ENCODE data around the gene IPO7.
"Not testable (repeated sequence)": the region's sequence is repeated elsewhere in the genome, so short reads cannot be mapped to it uniquely, and the experiment has no call there.

The IPO7 gene
- total RNA-seq: 93.2 to 119 (median 102) reads per million in 4 donors

DNA sequence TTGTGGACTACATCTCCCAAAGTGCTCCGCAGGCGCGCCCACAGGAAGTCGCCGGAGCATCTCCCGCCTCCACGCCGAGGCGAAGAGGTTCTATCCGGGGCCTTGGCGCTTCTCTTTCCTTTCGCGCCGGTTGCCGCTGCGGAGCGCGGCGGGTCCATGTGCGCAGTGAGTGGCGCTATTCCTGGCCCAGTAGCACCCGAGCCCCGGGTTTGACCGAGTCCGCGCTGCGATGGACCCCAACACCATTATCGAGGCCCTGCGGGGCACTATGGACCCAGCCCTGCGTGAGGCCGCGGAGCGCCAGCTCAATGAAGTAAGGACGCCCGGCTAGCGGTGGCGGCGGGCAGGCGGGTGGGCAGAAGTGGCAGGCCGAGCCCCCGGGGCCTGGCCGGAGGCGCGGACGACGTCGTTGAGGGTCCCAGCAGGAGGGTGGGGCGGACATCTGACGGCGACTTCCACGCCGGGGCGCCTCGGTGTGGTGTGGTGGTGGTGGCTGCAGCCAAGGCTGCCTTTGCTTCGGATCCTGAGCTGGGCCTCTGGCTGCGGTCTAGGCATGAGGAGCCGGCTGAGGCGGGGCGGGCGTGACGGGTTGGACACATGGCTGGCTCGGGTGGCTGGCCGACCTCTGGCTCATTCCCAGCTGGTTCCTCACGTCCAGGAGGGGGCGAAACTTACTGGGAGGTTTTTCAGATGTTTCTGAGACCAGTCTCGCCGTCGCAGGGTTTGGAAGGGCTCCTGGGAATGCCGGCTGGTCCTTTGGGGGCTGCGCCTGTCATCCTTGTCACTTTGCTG, at the start of gene IPO7:
Gene IPO7 (plus strand): TSS at position 118 of the 792 bp plus-strand sequence. CDS start 112 bp downstream, at position 230.
- DNase-seq: peak; percentile 65 to 90 (median 78)

DNA sequence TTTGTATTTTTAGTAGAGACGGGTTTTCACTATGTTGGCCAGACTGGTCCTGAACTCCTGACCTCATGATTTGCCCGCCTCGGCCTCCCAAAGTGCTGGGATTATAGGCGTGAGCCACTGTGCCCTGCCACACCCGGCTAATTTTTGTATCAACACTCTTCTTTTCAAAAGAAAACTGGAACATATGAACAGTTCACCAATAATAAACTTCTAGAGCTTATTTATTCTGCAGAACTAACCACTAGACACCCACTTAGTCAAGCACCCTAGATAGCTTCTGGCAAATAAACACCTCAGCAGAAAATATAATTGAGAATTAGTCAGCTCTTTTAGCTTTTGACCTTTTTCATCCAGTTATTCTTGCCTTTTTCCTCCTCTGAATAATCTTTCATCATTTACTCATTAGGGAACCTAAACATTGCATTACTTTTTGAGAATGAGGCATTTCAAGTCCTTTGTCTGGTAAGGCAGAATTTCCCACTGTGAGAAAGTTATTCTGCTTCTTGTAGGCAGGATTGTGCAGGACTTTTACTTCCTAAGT, 42.7 kb upstream of the IPO7 start:
- DNase-seq: no peak

DNA sequence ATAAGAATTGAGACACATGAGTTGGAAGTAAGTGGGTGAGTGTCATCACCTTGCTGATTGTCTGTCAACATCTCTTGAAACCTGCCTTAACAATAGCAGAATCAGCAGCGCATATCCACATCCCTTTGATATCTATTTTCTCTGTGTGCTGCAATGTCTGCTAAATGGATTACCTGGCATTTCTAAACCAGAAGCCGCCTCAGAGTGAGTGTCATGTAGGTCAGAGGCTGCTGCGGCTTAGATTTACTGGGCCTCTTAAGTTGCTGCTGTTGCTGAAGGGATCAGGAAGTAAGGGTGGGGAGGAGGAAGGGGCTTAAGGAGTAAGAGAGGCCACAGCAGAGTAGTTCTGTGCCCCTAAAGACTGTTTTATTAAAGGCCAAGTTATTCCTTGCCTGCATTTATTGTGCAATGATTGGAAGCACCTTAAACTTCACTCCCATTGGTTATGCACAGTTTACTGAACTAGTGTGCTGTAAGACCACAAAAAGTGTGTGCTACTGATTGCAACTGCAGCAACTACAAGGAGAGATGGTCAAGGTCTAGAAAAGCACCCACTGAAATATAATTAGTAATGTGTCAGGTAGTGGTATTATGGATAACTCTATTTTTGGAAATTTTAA, 40.3 kb upstream of the IPO7 start:
- DNase-seq: no peak

DNA sequence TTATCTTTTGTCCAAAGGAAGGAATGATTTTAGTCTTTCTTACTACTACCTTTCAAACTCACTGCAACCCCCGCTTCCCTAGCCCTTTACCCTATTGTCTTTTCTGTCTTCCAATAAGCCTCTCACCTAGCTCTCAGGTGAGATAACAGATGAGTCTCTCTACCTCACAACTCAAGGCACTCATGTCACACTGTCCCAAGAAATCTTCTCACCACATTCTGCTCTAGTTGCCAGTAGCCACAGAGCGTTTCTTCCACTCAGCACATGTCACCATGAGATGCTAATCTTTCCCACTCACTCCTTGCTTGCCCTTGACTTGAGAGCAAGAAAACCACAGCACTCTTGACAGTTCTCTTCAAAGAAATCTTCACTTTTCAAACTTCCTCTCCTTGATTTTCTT, 37.4 kb upstream of the IPO7 start:
- DNase-seq: peak in 1 of 5 donors; percentile 10

DNA sequence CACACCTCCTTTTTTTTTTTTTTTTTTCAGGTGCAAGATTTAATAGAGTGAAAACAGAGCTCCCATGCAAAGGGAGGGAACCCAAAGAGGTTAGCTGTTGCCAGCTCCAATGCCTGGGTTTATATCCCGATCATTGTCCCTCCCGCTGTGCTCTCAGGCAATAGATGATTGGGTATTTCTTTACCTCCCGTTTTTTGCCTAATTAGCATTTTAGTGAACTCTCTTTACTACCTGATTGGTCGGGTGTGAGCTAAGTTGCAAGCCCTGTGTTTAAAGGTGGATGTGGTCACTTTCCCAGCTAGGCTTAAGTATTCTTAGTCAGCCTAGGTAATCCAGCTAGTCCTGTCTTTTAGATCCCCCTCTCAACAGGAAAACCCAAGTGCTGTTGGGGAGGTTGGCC, 36.7 kb upstream of the IPO7 start:
- not testable (repeated sequence) for DNase-seq

DNA sequence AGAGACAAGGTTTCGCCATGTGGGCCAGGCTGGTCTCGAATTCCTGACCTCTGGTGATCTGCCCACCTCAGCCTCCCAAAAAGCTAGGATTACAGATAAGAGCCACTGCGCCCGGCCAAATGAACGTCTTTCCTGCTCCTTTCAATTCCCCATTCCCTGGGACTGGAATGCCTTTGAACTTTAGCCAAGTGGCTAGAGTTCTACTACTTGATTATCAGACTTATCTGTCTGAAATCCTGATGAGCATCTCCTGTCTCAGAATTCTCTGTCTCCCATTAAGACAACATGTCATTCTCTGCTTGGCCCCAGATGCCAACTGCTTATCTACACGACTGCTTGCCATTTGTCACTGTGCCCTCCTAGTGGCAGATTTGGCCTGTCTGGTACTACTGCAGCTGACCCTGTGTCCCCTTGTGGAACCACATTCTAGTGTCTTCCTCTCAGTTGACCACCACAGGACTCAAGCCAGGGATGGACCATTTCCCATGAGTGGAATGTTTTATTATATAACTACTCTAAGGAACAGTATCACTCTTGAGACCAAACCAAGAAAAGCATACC, 33.1 kb upstream of the IPO7 start:
- no peak for DNase-seq

DNA sequence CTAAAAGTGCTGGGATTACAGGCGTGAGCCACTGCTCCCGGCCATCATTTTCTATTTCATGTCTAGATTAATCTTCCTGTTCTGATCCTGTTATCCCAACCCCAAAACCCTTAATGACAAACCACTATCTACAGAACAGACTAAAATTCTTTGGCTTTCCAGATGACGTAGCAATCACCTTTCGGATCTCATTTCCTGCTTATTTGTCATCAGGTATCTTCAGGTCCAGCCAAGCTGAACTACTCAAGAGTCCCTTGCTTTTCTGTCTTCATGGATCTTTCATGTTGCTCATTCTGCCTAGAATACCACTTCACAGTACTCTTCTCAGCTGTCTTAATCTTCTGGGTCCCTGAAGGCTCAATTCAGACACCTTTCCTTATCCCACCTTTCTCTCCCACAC, 27.4 kb upstream of the IPO7 start:
- DNase-seq: no peak

DNA sequence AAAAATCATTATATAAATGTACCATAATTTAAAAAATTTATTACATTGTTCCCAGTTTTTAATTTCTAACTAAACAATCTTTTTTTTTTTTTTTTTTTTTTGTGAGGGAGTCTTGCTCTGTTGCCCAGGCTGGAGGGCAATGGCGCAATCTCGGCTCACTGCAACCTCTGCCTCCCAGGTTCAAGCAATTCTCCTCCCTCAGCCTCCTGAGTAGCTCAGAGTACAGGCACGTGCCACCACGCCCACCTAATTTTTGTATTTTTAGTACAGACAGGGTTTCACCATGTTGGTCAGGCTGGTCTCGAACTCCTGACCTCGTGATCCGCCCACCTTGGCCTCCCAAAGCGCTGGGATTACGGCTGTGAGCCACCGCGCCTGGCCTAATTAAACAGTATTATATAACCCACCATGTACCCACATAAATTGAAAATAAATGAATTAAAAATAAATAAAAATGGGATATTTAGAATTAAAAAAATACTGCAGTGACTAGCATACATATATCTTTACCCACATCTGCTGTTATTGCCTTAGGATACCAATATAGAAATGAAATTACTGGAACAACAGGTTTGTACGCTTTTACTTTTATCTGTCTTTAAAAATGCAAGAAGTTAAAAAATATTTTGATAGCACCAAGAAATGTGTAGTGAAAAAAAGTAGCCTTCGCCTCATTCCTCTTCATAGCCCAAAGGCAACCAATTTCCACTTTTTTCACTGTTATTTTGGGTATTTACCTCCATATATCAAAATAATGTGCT, 23.4 kb upstream of the IPO7 start:
- not testable (repeated sequence) for DNase-seq

DNA sequence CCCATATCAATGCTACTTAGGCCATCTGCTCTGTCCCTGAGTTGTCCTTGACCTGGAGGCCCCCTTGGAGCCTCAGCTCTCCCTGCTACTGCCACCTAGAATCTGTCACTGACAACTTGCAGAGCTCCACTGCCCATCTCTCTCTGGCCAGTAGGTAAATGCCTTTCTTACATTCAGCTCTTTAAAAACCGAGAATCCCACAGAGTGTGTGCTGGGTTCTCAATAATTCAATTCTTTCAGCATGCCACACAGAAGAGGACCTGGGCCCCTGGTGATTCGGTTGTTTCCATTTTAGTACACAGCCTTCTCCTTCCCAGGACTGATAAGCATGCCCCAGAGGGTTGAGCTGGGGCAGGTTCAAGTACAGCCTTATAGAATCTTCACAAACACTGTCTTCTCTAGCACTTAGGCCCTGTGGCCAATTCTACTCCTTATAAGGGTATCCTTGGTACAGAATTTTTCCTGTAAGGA, 22.0 kb upstream of the IPO7 start:
- no peak for DNase-seq

DNA sequence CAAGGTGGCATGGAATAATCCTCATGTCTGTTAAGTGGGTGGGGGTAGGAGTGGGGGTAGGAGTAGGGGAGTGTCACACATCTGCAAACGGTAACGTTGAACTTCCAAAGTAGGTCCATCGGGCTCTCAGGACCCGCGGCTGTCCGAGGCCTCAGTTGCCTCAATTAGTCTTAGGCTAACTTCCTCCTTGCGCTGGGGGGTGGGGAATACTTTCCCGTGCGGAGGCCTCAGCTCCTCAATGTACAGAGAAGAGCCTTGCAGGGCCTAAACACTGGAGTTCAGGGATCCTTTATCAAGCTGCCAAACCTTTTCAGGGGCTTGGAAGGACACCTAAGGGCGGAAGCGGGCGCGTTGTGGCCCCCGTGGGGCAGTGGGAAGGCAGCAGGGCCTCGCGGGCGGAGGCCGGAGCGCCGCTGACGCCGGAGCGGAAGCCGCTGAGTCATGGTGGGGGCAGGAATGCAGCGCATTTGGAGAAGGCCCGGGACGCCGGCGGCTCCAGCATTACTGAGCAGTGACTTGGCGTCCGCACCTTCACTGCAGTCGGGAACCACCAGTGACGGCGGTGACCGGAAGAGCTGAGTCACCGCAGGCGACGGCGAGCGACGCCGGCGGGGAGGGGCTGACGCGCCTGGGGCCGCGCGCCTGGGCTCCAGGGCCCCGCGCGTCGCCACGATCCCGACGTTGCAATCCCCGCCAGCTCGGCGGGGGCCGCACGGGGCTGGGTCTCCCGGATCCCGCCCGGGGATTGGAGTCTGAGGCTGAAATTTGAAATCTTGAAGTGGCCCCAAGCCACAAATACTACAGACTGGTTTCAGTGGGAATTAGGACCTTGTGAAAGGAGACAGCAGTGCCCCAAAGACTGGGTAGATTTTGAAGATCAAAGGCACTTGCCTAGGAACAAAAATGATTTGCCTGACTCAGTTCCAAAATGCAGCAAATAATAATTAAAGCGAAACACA, 20.2 kb upstream of the IPO7 start:
- DNase-seq: peak; percentile 61 to 92 (median 68)

DNA sequence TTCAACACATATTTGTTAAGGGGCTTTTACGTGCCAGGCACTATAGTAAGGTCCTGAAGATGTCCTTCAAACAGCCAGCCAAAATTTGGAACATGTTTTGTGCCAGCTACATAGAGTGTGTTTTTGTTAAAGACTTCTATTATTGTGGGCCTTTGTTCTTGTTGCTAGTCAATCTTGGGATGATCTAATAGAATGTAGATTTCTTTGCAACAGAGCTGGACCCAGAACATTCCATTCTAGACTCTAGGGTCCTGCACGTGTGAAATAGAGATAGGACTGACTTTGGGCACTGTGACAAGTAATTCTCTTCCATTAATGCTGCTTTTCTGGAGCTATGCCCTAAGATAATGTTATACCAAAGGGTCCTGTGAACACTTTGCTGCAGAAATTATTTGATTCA, 16.9 kb upstream of the IPO7 start:
- no peak for DNase-seq

DNA sequence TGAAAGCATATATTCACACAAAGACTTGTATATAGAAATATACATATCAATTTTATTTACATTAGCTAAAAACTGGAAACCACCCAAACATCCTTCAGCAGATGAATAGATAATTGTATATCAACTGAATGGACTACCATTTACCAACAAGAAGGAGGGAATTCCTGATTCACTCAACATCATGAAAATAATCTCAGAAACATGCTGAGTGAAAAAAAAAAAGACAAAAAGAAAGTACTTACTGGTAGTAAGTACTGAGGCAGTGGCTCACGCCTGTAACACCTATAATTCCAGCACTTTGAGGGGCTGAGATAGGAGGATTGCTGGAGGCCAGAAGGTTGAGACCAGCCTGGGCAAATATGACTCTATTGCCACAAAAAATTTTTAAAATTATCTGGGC, 7.4 kb upstream of the IPO7 start:
- DNase-seq: no peak

DNA sequence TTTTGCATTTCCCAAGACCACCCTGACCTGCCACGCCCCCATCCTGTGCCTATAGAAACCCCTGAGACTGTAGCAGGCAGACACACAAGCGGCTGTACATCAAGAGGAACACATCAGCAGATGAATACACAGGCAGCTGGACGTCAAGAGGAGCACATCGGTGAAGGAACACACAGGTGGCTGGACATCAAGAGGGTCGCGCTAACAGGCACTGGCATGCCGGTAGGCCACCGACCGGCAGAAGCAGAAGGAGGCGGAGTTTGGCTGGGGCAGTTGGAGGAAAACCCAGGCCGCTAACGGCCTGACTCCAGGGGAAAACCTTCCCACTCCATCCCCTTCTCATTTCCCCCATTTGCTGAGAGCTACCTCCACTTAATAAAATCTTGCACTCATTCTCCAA, 5.4 kb upstream of the IPO7 start:
- DNase-seq: no peak

DNA sequence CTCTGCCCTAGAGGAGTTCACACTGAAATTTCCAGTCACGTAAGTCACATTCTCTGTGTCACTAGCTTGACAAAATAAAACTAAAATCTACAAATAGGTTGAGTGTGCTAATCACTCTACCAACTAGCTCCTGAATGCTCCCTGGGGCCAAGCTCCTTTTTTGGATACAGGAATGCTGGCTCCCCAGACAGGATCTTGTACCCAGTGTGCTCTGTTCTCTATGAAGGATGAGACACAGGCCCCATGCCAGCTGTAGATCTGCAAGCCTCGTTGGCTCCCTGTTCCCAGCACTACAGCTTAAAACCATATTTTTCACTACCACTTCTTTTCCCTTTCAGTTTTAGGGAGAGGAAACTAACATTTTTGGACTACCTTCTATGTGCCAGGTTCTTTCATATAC, 3.7 kb upstream of the IPO7 start:
- DNase-seq: no peak

DNA sequence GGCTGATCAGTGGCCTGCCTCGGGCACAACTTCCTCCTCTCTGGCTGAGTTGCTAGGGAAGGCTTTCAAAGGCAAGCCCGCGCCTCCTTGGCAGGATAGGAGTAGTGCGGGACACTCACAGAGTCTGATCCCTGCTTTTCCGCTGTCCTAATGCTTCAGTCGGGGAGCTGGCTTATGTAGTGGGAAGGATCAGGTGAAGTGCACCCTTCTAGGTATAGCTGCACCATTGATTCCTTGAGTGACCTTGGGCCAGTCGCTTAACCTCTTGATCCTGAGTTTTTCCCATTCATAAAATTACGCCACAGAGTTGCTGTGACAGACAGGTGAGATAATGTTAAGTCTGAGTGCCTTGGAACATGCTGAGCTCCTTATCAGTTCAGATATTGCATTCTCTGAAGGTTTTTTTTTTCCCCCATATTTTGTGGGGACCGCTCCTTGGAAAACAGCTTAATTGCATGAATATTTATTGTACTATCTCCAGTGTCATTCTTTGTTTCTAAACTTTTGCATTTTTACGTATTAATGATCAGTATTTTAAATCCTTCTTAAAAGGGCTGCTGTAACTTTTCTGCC, 961 bp downstream of the IPO7 start:
- DNase-seq: peak in 1 of 5 donors; percentile 15

DNA sequence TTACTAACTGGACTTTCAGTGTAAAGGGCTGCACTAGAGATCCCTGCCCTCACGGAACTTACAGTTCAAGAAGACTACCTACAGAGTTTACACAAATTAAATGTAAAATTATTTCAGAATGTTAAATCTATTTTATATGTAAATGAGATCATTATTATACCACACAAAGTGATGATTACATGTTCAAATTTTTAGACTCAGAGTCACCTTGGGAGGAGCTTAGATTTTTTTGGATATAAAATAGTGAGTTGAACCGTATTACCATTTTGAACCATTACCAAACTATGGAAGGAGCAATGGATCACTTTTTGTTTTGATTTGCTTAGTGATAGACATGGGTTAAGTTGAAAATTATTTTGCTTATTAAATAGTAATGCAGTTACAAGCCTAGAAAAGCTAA, 1.6 kb downstream of the IPO7 start:
- DNase-seq: no peak

DNA sequence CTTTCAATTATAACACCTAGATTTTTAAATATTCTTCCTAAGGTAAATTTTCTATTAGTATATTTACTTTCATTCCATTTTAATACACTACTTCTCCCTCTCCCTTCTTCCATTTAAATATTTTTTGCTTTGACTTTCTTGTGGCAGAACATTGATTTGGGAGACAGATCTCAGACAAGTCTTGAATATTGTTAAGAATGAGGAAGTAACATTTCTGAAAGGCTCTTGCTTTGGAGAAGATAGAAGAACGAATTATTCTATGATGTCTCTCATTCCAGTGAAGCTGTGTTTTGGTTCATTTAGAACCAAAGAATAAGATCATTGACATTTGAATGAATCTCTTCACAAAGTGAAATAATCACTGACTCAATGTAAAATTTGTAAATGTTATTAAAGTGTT, 2.4 kb downstream of the IPO7 start:
- DNase-seq: no peak

DNA sequence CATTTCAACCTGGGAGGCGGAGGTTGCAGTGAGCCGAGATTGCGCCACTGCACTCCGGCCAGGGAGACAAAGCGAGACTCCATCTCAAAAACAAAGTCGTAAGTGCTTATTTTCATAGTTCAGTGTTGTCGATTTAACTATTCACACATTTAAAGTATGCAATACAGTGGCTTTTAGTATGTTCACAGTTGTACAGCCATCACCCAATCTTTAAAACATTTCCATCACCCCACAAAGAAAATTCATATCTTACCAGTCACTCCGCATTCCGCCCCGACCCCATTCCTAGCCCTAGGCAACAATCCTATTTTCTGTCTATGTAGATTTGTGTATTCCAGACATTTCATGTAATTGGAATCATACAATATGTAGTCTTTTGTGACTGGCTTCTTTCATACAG, 11.9 kb downstream of the IPO7 start:
- DNase-seq: no peak

DNA sequence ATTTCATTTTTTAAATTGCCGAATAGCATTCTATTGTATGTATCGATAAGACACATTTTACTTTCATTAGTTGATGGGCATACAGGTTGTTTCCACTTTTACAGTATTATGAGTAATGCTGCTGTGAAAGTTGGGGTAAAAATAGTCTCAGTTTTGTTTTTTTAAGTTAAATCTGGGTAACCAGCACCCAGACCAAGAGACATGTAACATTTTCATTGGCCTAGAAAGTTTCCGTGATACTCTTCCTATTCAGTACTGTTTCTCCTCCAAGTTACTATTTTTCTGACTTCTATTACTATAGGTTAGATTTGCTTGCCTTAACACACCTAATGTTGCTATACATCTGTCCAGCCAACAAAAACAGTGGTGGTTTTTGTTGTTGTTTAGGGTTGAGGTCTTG, 12.3 kb downstream of the IPO7 start:
- DNase-seq: peak in 1 of 5 donors; percentile 13

DNA sequence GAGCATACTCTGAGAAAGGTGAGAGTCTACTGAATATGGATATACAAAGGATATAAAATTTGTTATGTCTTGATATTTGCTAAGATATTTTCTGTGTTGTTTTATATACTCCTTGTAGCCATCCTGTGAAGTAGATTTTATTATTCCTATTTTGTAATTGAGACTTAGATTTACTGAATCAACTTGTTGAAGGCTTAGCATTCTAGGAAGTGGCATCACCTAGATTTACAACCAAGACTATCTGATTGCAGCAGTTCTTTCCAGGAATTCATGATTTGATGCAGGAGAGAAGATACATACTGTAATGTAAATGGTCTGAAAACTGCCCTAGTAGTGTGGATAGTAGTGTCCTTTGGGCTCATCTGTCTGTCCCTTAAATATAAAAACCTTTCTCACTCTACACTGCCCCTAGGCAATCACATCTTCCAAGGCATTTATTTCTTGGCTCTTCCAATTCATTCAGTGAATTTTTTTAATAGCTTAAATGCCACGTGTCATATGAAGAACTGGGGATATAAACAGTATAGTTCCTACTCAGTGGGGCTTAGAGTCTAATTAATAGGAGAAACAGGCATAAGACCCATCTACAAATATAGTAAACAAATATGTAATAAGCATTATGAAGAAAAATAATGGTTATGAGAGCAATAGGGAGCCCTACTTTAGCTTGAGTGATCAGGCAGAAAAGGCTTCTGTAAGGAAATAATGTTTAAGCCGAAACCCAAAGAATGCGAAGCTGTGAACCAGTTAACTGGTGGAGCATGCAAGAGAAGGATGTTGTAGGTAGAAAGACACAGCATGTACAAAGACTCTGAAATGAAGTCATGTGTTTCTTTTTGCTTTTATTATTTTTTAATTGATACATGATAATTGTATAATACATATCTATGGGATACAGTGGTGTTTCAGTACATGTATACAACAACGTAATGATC, 13.6 kb downstream of the IPO7 start:
- DNase-seq: no peak
